ENCODE data around the gene EEF1B2. TPM values are rescaled to one million over a fixed set of nuclear protein-coding genes. Genes with fewer than 3 reads are reported as not detected.

EEF1B2 gene
- total and polyA plus RNA-seq, 2 of the 13 experiments (the other 11 are each of a cell fraction or from before 2014, with no cell fraction given) = 1,284 to 1,731 TPM

DNA sequence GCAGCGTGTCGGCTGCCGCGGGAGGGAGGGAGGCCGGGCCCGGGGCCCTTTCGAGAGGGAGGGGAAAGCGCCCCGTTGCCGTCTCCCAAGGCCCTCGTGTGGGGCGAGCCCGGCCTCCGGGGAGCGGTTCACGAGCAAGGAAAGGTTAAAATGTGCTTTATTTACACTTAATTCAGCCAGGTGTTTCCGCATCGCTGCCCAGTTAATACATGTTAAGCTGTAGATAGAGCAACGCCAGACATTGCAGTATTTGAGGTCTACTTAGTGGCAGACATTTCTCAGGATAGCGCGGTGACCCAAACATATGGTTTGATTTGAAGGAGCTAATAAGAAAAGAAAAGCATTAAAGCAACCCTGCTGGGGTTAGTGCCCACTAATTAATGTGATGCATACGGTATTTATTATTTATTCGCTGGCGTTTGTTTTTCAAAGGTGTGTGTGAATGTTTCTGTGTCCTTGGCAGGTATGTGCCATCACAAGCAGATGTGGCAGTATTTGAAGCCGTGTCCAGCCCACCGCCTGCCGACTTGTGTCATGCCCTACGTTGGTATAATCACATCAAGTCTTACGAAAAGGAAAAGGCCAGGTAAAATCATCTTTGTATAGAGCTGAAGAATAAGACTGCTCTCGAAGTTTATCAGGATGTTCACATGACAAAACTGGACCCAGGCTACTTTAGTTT lies 571 bp downstream of the EEF1B2 start (continued):
- TF ChIP-seq, protein P1, sequence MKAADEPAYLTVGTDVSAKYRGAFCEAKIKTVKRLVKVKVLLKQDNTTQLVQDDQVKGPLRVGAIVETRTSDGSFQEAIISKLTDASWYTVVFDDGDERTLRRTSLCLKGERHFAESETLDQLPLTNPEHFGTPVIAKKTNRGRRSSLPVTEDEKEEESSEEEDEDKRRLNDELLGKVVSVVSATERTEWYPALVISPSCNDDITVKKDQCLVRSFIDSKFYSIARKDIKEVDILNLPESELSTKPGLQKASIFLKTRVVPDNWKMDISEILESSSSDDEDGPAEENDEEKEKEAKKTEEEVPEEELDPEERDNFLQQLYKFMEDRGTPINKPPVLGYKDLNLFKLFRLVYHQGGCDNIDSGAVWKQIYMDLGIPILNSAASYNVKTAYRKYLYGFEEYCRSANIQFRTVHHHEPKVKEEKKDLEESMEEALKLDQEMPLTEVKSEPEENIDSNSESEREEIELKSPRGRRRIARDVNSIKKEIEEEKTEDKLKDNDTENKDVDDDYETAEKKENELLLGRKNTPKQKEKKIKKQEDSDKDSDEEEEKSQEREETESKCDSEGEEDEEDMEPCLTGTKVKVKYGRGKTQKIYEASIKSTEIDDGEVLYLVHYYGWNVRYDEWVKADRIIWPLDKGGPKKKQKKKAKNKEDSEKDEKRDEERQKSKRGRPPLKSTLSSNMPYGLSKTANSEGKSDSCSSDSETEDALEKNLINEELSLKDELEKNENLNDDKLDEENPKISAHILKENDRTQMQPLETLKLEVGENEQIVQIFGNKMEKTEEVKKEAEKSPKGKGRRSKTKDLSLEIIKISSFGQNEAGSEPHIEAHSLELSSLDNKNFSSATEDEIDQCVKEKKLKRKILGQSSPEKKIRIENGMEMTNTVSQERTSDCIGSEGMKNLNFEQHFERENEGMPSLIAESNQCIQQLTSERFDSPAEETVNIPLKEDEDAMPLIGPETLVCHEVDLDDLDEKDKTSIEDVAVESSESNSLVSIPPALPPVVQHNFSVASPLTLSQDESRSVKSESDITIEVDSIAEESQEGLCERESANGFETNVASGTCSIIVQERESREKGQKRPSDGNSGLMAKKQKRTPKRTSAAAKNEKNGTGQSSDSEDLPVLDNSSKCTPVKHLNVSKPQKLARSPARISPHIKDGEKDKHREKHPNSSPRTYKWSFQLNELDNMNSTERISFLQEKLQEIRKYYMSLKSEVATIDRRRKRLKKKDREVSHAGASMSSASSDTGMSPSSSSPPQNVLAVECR (CRISPR knock-in tag; IDR thresholded peaks at IDR 0.05; ENCODE audit: borderline replicate concordance) = no peak; the same call in 1 of the 2 replicates
- TF ChIP-seq, protein P2, sequence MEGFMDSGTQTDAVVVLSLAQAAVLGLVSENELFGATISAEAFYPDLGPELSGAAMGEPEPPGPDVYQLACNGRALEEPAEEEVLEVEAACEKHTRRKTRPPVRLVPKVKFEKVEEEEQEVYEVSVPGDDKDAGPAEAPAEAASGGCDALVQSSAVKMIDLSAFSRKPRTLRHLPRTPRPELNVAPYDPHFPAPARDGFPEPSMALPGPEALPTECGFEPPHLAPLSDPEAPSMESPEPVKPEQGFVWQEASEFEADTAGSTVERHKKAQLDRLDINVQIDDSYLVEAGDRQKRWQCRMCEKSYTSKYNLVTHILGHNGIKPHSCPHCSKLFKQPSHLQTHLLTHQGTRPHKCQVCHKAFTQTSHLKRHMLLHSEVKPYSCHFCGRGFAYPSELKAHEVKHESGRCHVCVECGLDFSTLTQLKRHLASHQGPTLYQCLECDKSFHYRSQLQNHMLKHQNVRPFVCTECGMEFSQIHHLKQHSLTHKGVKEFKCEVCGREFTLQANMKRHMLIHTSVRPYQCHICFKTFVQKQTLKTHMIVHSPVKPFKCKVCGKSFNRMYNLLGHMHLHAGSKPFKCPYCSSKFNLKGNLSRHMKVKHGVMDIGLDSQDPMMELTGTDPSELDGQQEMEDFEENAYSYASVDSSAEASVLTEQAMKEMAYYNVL (CRISPR knock-in tag; IDR thresholded peaks at IDR 0.05; ENCODE audit: borderline replicate concordance) = peak; percentile 21
- TF ChIP-seq, protein P3, sequence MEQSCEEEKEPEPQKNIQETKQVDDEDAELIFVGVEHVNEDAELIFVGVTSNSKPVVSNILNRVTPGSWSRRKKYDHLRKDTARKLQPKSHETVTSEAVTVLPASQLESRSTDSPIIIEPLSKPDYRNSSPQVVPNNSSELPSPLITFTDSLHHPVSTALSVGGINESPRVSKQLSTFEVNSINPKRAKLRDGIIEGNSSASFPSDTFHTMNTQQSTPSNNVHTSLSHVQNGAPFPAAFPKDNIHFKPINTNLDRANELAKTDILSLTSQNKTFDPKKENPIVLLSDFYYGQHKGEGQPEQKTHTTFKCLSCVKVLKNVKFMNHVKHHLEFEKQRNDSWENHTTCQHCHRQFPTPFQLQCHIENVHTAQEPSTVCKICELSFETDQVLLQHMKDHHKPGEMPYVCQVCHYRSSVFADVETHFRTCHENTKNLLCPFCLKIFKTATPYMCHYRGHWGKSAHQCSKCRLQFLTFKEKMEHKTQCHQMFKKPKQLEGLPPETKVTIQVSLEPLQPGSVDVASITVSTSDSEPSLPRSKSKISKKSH (CRISPR knock-in tag; IDR thresholded peaks at IDR 0.05; ENCODE audit: borderline replicate concordance) = no peak
- TF ChIP-seq, protein P4, sequence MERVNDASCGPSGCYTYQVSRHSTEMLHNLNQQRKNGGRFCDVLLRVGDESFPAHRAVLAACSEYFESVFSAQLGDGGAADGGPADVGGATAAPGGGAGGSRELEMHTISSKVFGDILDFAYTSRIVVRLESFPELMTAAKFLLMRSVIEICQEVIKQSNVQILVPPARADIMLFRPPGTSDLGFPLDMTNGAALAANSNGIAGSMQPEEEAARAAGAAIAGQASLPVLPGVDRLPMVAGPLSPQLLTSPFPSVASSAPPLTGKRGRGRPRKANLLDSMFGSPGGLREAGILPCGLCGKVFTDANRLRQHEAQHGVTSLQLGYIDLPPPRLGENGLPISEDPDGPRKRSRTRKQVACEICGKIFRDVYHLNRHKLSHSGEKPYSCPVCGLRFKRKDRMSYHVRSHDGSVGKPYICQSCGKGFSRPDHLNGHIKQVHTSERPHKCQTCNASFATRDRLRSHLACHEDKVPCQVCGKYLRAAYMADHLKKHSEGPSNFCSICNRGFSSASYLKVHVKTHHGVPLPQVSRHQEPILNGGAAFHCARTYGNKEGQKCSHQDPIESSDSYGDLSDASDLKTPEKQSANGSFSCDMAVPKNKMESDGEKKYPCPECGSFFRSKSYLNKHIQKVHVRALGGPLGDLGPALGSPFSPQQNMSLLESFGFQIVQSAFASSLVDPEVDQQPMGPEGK (CRISPR knock-in tag; IDR thresholded peaks at IDR 0.05) = peak; percentile 77; the same call in 1 of the 2 replicates
- no peak for TF ChIP-seq GZF1 (CRISPR knock-in tag; IDR thresholded peaks at IDR 0.05)
- TF ChIP-seq NR2C2 (CRISPR knock-in tag; IDR thresholded peaks at IDR 0.05; ENCODE audit: borderline replicate concordance) = no peak
- no peak for TF ChIP-seq CBX2 (IDR thresholded peaks at IDR 0.05; ENCODE audit: low read depth, low read length)
- no peak for TF ChIP-seq CBX2 (CRISPR knock-in tag; IDR thresholded peaks at IDR 0.05; ENCODE audit: low read depth)
- TF ChIP-seq, protein P5, sequence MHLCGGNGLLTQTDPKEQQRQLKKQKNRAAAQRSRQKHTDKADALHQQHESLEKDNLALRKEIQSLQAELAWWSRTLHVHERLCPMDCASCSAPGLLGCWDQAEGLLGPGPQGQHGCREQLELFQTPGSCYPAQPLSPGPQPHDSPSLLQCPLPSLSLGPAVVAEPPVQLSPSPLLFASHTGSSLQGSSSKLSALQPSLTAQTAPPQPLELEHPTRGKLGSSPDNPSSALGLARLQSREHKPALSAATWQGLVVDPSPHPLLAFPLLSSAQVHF (CRISPR knock-in tag; IDR thresholded peaks at IDR 0.05) = no peak
- no peak for TF ChIP-seq ZNF33B (CRISPR knock-in tag; IDR thresholded peaks at IDR 0.05)
- no peak for TF ChIP-seq XBP1 (CRISPR knock-in tag; IDR thresholded peaks at IDR 0.05)
- TF ChIP-seq BCL6 (CRISPR knock-in tag; IDR thresholded peaks at IDR 0.05) = no peak
- no peak for TF ChIP-seq ARNTL (CRISPR knock-in tag; IDR thresholded peaks at IDR 0.05)
- 0 out of 2 replicates have a peak, but pooled peaks have one; percentile 60 for TF ChIP-seq ZNF547 (CRISPR knock-in tag; IDR thresholded peaks at IDR 0.05)
- 0 out of 2 replicates have a peak, but pooled peaks have one; percentile 15 for TF ChIP-seq ZNF790 (CRISPR knock-in tag; IDR thresholded peaks at IDR 0.05; ENCODE audit: borderline replicate concordance)
- TF ChIP-seq, protein P6, sequence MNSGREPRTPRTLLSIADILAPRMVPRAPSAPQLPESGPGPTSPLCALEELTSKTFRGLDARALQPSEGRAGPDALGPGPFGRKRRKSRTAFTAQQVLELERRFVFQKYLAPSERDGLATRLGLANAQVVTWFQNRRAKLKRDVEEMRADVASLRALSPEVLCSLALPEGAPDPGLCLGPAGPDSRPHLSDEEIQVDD (CRISPR knock-in tag; IDR thresholded peaks at IDR 0.05; ENCODE audit: borderline replicate concordance) = no peak
